Activated naive CD8-positive, alpha-beta T cell (primary cell): ENCODE results near the gene YTHDF1.
"Not testable (repeated sequence)": the region's sequence is repeated elsewhere in the genome, so short reads cannot be mapped to it uniquely, and the experiment has no call there.

Experiments used
- H3K27ac Mint-ChIP-seq: one replicate; pipeline ENCODE4 v1.8.0; 2021; ENCODE audit warnings: mixed read lengths
- H3K27me3 Mint-ChIP-seq: one replicate; pipeline ENCODE4 v1.8.0; 2021; ENCODE audit warnings: mixed read lengths
- H3K36me3 Mint-ChIP-seq: one replicate; pipeline ENCODE4 v1.8.0; 2021; ENCODE audit warnings: mixed read lengths
- H3K4me1 Mint-ChIP-seq: one replicate; pipeline ENCODE4 v1.8.0; 2021; ENCODE audit warnings: low read depth, mixed read lengths
- H3K4me3 Mint-ChIP-seq: one replicate; pipeline ENCODE4 v1.8.0; 2021; ENCODE audit warnings: mild to moderate bottlenecking, mixed read lengths
- H3K9me3 Mint-ChIP-seq: one replicate; pipeline ENCODE4 v1.8.0; 2021; ENCODE audit warnings: low read depth, mixed read lengths

YTHDF1 gene

DNA sequence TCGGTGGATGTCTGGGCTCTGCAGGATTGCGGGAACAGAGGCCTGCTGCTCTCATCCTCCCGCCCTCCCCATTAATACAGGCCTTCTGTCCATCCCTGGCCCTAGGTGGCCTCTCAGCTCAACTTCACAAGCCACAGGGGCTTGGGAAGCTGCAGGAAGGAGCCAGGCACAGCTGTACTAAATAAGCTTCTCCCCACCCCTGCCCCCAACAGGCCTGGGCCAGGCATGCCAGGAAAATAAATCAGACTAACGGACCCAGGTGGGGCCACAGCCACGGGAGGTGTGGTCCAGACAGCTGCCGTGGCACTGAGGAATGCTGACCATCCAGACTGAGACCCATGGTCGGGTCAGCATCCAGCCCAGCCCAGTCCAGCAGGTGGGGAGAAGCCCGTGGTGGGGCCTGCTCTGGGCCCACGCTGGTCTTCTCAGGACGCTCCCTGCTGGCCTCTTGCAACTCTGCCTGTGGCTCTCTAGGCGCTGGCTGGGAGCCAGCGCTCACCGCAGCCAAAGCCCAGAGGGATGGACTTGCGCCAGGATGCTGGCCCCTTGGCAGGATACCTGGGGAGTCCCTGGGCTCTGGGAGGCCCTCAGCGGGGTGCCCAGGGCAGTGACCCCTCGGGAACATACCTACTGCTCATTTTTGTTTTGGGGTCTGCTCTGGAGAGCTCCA is 8.6 kb upstream of the YTHDF1 start:
- H3K36me3 Mint-ChIP-seq, result no peaks in the 10 kb centered on the region
- H3K27me3 Mint-ChIP-seq, result peaks cover 4% of the 10 kb centered on the region
- H3K4me1 Mint-ChIP-seq, result no peaks in the 10 kb centered on the region
- no peaks in the 10 kb centered on the region for H3K9me3 Mint-ChIP-seq
- no peak overlapping the region for H3K27ac Mint-ChIP-seq
- no peak overlapping the region for H3K4me3 Mint-ChIP-seq

DNA sequence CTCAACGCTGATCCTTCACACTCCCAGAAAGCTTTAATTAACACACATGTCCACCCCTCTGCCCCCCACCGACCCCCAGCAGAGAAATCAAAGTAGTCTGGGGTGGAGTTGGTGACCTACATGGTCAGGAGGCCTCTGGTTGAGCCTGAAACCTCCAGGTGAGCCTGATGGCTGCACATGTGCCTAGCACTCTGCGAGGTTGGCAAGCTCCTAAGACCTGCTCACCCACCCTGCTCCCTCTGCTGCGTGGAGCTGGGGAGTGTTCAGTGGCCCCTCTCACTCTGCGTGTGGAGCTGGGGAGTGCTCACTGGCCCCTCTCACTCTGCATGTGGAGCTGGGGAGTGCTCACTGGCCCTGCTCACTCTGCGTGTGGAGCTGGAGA is 7.9 kb upstream of the YTHDF1 start:
- Mint-ChIP-seq H3K4me3 (no peak overlapping the region), H3K27me3 (peaks cover 2% of the 10 kb centered on the region), H3K4me1 (no peaks in the 10 kb centered on the region), H3K27ac (no peak overlapping the region), H3K9me3 (no peaks in the 10 kb centered on the region), H3K36me3 (no peaks in the 10 kb centered on the region)

DNA sequence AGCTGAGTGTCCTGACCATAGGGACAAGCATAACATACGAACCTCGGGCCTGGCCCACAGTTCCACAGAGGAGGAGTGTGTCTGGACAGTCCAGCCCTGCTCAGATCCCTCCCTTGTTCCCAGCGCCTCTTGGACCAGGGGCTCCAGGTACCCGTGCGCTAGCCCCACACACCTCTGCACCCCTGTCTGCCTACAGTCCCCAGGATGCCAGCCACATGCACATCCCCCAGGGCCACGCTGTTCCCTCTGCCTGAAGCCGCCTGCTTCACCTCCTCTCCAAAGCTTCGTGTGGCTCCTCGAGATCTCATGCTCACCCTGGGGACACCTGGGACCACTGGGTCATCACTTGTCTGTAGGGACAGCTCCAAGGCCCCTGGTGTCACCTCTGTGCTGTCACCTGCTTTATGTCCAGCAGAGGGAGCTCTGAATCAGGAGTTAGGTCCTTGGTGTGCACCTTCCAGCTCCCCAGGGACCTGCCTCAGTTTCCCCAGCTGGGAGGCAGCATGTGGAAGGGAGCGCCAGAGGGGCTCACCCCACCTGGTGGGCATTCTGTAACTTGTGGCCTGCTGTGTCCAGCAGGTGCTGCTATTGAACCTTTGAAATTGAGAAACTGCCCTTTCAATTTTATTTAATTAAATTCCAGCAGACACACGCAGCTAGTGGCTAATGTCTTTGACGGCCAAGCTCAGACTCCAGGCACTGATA is 7.3 kb upstream of the YTHDF1 start:
- Mint-ChIP-seq H3K9me3 (no peaks in the 10 kb centered on the region), H3K4me3 (no peak overlapping the region), H3K36me3 (no peaks in the 10 kb centered on the region), H3K4me1 (no peaks in the 10 kb centered on the region), H3K27ac (no peak overlapping the region), H3K27me3 (peaks cover 2% of the 10 kb centered on the region)

GRCh38 chr20:63222541-63222940 is 6.6 kb upstream of the YTHDF1 start:
- Mint-ChIP-seq H3K27me3 (peaks cover 2% of the 10 kb centered on the region), H3K4me3 (no peak overlapping the region), H3K9me3 (no peaks in the 10 kb centered on the region), H3K27ac (no peak overlapping the region), H3K36me3 (no peaks in the 10 kb centered on the region), H3K4me1 (no peaks in the 10 kb centered on the region)

- H3K4me1 Mint-ChIP-seq, H3K27me3 Mint-ChIP-seq, H3K27ac Mint-ChIP-seq, H3K9me3 Mint-ChIP-seq, H3K4me3 Mint-ChIP-seq, H3K36me3 Mint-ChIP-seq: not testable (repeated sequence)
These were observed 5.6 kb upstream of the YTHDF1 start for GRCh38 chr20:63221400-63222053.

GRCh38 chr20:63220696-63221399 is 4.9 kb upstream of the YTHDF1 start:
- H3K36me3 Mint-ChIP-seq, result no peaks in the 10 kb centered on the region
- H3K27ac Mint-ChIP-seq, result no peak overlapping the region
- H3K4me3 Mint-ChIP-seq, result no peak overlapping the region
- H3K27me3 Mint-ChIP-seq, result peaks cover 2% of the 10 kb centered on the region
- H3K9me3 Mint-ChIP-seq, result no peaks in the 10 kb centered on the region
- peaks cover 3% of the 10 kb centered on the region for H3K4me1 Mint-ChIP-seq

DNA sequence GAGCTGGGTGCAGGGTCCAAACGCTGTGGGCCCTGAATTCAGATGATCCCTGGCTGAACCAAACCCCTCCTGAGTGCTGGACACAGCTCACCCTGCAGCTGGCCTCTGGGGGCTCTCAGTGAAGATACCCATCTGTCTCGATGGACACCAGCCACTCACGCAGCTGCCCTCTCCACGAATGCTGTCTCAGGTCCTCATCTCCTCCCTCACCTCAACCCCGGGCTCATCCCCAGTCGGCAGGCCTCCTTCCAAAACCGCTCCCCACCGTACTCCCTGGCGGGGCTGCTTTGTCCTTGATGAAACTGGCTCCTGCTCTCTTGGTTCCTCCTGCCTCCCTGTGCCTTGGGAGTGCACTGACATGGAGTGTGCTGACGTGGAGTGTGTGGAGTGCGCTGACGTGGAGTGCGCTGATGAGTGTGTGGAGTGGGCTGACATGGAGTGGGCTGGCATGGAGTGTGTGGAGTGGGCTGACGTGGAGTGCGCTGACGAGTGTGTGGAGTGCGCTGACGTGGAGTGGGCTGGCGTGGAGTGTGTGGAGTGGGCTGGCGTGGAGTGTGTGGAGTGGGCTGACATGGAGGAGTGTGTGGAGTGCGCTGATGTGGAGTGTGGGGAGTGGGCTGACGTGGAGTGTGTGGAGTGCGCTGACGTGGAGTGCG is 4.1 kb upstream of the YTHDF1 start:
- Mint-ChIP-seq H3K36me3 (no peaks in the 10 kb centered on the region), H3K4me3 (no peak overlapping the region), H3K9me3 (no peaks in the 10 kb centered on the region), H3K27ac (no peak overlapping the region), H3K27me3 (peaks cover 2% of the 10 kb centered on the region), H3K4me1 (peaks cover 6% of the 10 kb centered on the region)

- Mint-ChIP-seq H3K4me3 (no peak overlapping the region), H3K9me3 (no peaks in the 10 kb centered on the region), H3K27ac (no peak overlapping the region), H3K36me3 (no peaks in the 10 kb centered on the region), H3K4me1 (peaks cover 12% of the 10 kb centered on the region), H3K27me3 (peaks cover 2% of the 10 kb centered on the region)
These were observed 3.5 kb upstream of the YTHDF1 start for GRCh38 chr20:63219447-63219821.

GRCh38 chr20:63218701-63219446 is 2.9 kb upstream of the YTHDF1 start:
- no peaks in the 10 kb centered on the region for H3K36me3 Mint-ChIP-seq
- no peaks in the 10 kb centered on the region for H3K9me3 Mint-ChIP-seq
- peaks cover 17% of the 10 kb centered on the region for H3K4me1 Mint-ChIP-seq
- no peak overlapping the region for H3K27ac Mint-ChIP-seq
- peaks cover 2% of the 10 kb centered on the region for H3K27me3 Mint-ChIP-seq
- no peak overlapping the region for H3K4me3 Mint-ChIP-seq

DNA sequence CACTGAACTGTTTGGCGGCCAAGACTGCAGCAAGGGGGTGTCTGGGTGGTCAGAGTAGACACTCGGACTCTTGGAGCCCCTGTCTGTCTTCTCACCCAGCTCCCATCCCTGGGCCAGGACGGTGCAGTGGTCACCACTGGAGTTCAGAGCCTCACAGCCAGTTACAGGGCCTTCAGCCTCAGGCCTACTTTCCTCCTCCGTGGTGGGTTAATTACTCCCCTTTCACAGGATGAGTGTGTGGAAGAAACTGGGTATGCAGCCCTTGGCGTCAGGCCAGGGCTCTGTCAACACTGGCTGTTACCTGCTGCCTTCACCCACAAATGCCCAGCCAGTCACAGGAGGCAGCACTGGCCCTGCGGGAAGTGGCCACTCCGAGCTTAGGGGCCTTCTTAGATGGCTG is 1.8 kb upstream of the YTHDF1 start:
- Mint-ChIP-seq H3K9me3 (no peaks in the 10 kb centered on the region), H3K36me3 (peaks cover 4% of the 10 kb centered on the region), H3K4me1 (peaks cover 28% of the 10 kb centered on the region), H3K27me3 (peaks cover 2% of the 10 kb centered on the region), H3K27ac (no peak overlapping the region), H3K4me3 (no peak overlapping the region)

- Mint-ChIP-seq H3K4me1 (peaks cover 36% of the 10 kb centered on the region), H3K4me3 (peak overlapping the region; percentile 85), H3K36me3 (peaks cover 4% of the 10 kb centered on the region), H3K27me3 (peaks cover 2% of the 10 kb centered on the region), H3K27ac (peak overlapping the region; percentile 84), H3K9me3 (no peaks in the 10 kb centered on the region)
These were observed 1.0 kb upstream of the YTHDF1 start for GRCh38 chr20:63216849-63217471.

GRCh38 chr20:63215101-63216040 is 560 bp downstream of the YTHDF1 start:
- Mint-ChIP-seq H3K4me3 (peak overlapping the region; percentile 95), H3K9me3 (no peaks in the 10 kb centered on the region), H3K36me3 (peaks cover 4% of the 10 kb centered on the region), H3K27ac (peak overlapping the region; percentile 90), H3K4me1 (peaks cover 46% of the 10 kb centered on the region), H3K27me3 (peaks cover 2% of the 10 kb centered on the region)

DNA sequence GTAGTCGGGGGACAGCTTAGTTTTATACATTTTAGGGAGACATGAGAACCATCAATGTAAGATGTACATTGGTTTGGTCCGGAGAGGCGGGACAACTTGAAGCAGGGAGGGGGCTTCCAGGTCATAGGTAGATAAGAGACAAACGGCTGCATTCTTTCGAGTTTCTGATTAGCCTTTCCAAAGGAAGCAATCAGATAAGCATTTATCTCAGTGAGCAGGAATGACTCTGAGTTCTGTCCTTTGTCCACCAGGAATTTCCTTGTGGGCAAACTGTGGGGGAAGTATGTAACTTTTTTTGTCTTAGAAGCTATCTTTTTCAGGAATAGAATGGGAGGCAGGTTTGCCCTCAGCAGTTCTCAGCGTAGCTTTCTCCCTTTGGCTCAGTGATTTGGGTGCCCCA is 1.4 kb downstream of the YTHDF1 start:
- Mint-ChIP-seq H3K4me1 (peaks cover 54% of the 10 kb centered on the region), H3K27me3 (no peaks in the 10 kb centered on the region), H3K36me3 (peaks cover 4% of the 10 kb centered on the region), H3K27ac (peak overlapping the region; percentile 51), H3K4me3 (peak overlapping the region; percentile 95), H3K9me3 (no peaks in the 10 kb centered on the region)
